AG09319 (cell line): Measurements from ENCODE around the gene SSMEM1.
A peak's percentile ranks its signal among the peaks of the same experiment; 100 is the strongest.
"Not testable (repeated sequence)": the region's sequence is repeated elsewhere in the genome, so short reads cannot be mapped to it uniquely, and the experiment has no call there.

ENCODE experiments used
- DNase-seq: peaks from one replicate; pipeline ENCODE4 v3.0.0-alpha.2; 2010; ENCODE audit warnings: low read depth; ENCODE audit errors: extremely low read depth
- TF ChIP-seq, protein P1 (sequence below): IDR thresholded peaks from 2 replicates; pipeline ENCODE4 v1.5.1; 2011; ENCODE audit warnings: low read depth, mild to moderate bottlenecking, inconsistent platforms, low read length, moderate library complexity

SSMEM1 gene

DNA sequence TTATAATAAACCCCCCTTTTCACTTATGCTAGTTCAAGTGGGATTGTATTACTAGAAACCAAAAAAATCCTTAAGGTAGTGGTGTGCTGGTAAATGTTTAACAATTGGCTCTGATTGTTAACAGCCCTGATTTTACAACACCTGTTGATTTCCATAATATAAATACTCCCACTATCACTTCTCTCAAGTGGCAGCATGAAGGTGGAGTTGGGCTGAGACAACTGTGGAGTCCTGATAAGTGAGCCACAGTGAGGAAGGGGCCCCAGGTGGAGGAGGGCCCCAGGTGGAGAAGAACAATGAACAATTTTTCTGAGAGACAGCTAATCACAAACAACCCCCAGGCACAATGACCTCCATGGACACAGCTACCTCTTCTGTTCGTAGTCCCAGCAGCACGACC lies 26.4 kb downstream of the SSMEM1 start:
- TF ChIP-seq, protein P1, sequence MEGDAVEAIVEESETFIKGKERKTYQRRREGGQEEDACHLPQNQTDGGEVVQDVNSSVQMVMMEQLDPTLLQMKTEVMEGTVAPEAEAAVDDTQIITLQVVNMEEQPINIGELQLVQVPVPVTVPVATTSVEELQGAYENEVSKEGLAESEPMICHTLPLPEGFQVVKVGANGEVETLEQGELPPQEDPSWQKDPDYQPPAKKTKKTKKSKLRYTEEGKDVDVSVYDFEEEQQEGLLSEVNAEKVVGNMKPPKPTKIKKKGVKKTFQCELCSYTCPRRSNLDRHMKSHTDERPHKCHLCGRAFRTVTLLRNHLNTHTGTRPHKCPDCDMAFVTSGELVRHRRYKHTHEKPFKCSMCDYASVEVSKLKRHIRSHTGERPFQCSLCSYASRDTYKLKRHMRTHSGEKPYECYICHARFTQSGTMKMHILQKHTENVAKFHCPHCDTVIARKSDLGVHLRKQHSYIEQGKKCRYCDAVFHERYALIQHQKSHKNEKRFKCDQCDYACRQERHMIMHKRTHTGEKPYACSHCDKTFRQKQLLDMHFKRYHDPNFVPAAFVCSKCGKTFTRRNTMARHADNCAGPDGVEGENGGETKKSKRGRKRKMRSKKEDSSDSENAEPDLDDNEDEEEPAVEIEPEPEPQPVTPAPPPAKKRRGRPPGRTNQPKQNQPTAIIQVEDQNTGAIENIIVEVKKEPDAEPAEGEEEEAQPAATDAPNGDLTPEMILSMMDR: no peak
- DNase-seq: no peak

DNA sequence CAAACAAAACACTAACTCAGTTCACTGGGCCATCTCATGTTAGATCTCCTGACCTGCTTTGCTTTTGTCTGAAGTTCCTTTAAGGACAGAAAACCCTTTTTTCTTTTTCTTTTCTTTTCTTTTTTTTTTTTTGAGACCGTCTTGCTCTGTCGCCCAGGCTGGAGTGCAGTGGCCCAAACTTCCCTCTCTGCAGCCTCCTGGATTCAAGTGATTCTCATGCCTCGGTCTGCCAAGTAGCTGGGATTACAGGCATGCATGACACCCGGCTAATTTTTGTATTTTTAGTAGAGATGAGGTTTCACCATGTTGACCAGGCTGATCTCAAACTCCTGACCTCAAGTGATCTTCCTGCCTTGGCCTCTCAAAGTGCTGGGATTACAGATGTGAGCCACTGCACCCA lies 28.7 kb downstream of the SSMEM1 start:
- DNase-seq: not testable (repeated sequence)

DNA sequence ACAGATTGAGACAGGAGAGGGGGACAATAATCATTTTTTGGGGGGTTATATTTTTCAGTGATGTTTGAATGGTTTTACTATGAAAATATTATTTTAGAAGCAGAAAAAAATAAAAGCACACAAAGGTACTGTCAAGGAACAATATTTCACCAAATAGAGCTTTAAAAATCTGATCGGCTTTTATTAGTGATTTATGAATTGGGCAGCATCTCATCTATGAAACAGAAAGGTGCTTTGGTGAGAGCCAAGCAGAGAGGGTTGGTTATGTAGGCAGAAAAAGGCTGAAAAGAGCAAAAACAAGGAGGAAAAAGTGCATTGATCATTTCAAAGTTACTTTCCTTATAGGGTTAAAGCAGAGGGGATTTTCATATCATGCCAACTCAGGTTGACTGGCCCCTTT lies 32.6 kb downstream of the SSMEM1 start:
- no peak for DNase-seq
- TF ChIP-seq, protein P1: no peak

DNA sequence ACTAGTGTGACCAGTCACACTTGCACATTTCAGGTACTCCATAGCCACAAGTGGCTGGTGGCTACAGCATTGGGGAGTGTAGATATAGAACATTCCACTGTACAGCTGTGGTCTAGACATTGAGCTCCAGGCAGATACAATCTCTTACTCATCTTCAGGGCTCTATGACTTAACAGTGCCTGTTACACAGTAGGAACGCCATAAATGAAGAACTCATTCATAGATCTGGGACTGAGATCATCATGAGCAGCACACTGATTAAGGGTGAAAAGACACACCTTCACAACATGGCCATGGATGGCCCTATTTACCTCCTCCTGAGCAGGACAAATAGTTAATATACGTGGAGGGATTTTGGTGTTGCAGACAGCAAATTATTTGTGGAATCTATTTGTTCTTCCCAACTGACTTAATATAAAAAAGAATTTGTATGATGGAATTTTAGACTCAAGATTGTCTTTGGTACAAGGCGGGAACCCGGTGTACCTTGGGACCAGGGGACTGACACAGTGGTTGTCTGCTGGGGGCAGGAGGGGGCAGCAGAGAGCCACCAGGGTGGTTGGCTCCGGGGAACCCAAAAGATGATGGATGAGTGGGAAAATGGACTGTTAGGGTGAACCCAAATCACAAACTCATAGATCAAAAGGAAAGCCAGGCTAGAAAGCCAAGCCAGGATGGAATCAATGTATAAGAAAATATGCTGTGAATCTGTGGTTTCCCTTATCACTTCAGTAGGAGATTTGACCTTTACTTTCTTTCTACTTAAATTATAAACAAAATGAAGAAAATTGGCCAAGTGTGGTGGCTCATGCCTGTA lies 34.7 kb downstream of the SSMEM1 start:
- TF ChIP-seq, protein P1: peak; percentile 92
- peak; percentile 7 for DNase-seq

DNA sequence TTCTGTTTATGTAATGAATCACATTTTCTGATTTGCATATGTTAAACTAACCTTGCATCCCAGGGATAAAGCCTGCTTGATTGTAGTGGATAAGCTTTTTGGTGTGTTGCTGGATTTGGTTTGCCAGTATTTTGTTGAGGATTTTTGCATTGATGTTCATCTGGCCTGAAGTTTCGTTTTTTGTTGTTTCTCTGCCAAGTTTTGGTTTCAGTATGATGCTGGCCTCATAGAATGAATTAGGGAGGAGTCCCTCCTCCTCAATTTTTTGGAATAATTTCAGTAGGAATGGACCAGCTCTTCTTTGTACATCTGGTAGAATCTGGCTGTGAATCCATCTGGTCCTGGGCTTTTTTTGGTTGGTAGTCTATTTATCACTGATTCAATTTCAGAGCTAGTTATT lies 35.8 kb downstream of the SSMEM1 start:
- not testable (repeated sequence) for DNase-seq

DNA sequence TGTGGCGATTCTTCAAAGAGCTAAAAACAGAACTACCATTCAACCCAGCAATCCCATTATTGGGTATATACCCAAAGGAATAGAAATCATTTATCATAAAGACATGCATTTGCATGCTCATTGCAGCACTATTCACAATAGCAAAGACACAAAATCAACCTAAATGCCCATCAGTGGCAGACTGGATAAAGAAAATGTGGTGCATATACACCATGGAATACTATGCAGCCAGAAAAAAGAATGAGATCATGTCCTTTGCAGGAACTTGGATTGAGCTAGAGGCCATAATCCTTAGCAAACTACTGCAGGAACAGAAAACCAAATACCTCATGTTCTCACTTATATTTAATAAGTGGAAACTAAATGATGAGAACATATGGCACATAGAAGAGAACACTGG lies 38.8 kb downstream of the SSMEM1 start:
- not testable (repeated sequence) for DNase-seq

DNA sequence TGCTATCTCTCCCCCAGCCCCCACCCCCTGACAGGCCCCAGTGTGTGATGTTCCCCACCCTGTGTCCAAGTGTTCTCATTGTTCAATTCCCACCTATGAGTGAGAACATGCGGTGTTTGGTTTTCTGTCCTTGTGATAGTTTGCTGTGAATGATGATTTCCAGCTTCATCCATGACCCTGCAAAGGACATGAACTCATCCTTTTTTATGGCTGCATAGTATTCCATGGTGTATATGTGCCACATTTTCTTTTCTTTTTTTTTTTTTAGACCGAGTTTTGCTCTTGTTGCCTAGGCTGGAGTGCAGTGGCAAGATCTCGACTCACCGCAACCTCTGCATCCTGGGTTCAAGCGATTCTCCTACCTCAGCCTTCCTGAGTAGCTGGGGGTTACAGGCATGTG lies 41.2 kb downstream of the SSMEM1 start:
- DNase-seq: not testable (repeated sequence)

DNA sequence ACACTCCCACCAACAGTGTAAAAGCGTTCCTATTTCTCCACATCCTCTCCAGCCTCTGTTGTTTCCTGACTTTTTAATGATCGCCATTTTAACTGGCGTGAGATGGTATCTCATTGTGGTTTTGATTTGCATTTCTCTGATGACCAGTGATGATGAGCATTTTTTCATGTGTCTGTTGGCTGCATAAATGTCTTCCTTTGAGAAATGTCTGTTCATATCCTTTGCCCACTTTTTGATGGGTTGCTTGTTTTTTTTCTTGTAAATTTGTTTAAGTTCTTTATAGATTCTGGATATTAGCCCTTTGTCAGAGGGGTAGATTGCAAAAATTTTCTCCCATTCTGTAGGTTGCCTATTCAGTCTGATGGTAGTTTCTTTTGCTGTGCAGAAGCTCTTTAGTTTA lies 42.0 kb downstream of the SSMEM1 start:
- DNase-seq: not testable (repeated sequence)

DNA sequence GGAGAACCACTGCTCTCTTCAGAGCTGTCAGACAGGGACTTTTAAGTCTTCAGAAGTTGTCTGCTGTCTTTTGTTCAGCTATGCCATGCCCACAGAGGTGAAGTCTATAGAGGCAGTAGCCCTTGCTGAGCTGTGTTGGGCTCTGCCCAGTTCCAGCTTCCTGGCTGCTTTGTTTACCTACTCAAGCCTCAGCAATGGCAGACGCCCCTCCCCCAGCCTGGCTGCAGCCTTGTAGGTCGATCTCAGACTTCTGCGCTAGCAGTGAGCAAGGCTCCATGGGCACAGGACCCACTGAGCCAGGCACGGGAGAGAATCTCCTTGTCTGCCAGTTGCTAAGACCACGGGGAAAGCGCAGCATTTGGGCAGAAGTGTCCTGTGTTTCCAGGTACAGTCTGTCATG lies 46.9 kb downstream of the SSMEM1 start:
- DNase-seq: no peak
- TF ChIP-seq, protein P1: no peak

DNA sequence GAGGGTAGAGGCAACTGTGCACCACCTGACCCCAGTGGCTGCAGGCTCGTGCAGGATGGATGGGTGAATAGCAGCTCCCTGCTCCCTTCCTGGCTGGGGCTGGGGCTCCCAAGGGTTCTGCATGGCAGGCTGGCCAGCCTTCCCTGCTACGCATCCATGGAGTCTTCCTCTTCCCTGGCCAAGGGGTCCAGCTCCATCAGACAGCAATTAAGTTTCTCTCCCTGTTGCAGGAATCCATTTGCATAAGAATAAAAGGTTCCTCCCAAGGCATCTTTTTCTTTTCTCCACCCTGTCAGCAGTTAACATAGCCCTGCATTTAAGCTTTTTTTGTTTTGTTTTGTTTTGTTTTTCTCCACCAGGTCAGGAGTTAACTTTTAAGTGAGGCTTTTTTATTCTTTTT lies 49.0 kb downstream of the SSMEM1 start:
- DNase-seq: no peak
- TF ChIP-seq, protein P1: no peak
